HCT116 (cell line): ENCODE results near the gene C1QTNF12. TPM values are rescaled to one million over a fixed set of nuclear protein-coding genes. Genes with fewer than 3 reads are reported as not detected.

Experiments used
- ATAC-seq: fragments of 200-7000 bp; cut with Tn5 transposase; 2 replicates; pipeline ENCODE4 v1.9.1; 2020; ENCODE audit warnings: mild to moderate bottlenecking, moderate library complexity
- BruUV-seq: library from RNA; stranded (reverse); fragments of 400-500 nt; replicated peaks from 2 replicates; lab custom pipeline; 2021; lab: Mats Ljungman, UMichigan
- CTCF ChIA-PET: fragments of 300-600 bp; sonication (Branson Sonifier 250); formaldehyde crosslinking; loops from one replicate; lab custom pipeline; 2021; ENCODE audit warnings: antibody characterized with exemption; lab: Charles Lee
- POLR2A ChIA-PET: fragments of 300-600, 350-600 bp; sonication (Branson Sonifier 250); formaldehyde crosslinking; loops from one replicate; lab custom pipeline; 2021; ENCODE audit warnings: antibody characterized with exemption; lab: Charles Lee
- RAD21 ChIA-PET, 2 experiments: fragments of 300-600 bp; sonication (Branson Sonifier 250); formaldehyde crosslinking; loops; one replicate each; lab custom pipeline; 2023; ENCODE audit warnings: low total read pairs in 2 of 2; ENCODE audit not compliant: uncharacterized antibody in 2 of 2, unreplicated experiment in 2 of 2, low non-redundant PET in 1 of 2; lab: Charles Lee
- DNase-seq: peaks from one replicate; pipeline ENCODE4 v3.0.0-alpha.2; 2010; ENCODE audit warnings: low read depth, low spot score
- H2AFZ ChIP-seq: fragments of 200-600 bp; shearing (Covaris generic), sonication (generic); 2 replicates; pipeline ENCODE4 v1.6.1; 2017; ENCODE audit warnings: low read depth, mixed run types, mixed read lengths, antibody characterized with exemption, low read length; ENCODE audit not compliant: poor library complexity, severe bottlenecking
- H3K27ac ChIP-seq: 2 replicates; pipeline ENCODE4 v1.5.1; 2012; ENCODE audit warnings: low read depth, low read length
- H3K27me3 ChIP-seq: fragments of 200-600 bp; sonication (generic); 2 replicates; pipeline ENCODE4 v1.6.1; 2016; ENCODE audit warnings: mixed run types, low read length, mixed read lengths; ENCODE audit not compliant: insufficient read depth
- H3K36me3 ChIP-seq, 2 experiments: fragments of 200-500 bp in 1 of 2; fragments of 200-600 bp in 1 of 2; sonication (Bioruptor generic) in 1 of 2; sonication (generic) in 1 of 2; 2 replicates each; pipeline versions ENCODE4 v1.5.1 to v1.6.1; 2014 to 2016; ENCODE audit warnings: low read length in 2 of 2, inconsistent platforms in 1 of 2, mixed read lengths in 1 of 2, mixed run types in 1 of 2; ENCODE audit not compliant: insufficient read depth in 2 of 2, control insufficient read depth in 1 of 2
- H3K4me1 ChIP-seq, 2 experiments: fragments of 200-600 bp in 1 of 2; sonication (generic) in 1 of 2; 2 replicates each; pipeline versions ENCODE4 v1.5.1 to v1.6.1; 2012 to 2017; ENCODE audit warnings: low read length in 2 of 2, inconsistent platforms in 1 of 2, mild to moderate bottlenecking in 1 of 2, mixed read lengths in 1 of 2, mixed run types in 1 of 2, moderate library complexity in 1 of 2; ENCODE audit not compliant: insufficient read depth in 2 of 2, control insufficient read depth in 1 of 2
- H3K4me2 ChIP-seq: fragments of 200-600 bp; sonication (generic); 2 replicates; pipeline ENCODE4 v1.6.1; 2017; ENCODE audit warnings: mixed run types, low read length, mixed read lengths
- H3K4me3 ChIP-seq, 2 experiments: fragments of 200-600 bp in 1 of 2; sonication (generic) in 1 of 2; replicated peaks in 1 of 2; 2 replicates each; pipeline ENCODE4 v1.5.1; 2011 to 2016; ENCODE audit warnings: low read length in 2 of 2, control low read depth in 1 of 2, low read depth in 1 of 2, mild to moderate bottlenecking in 1 of 2, mixed read lengths in 1 of 2, mixed run types in 1 of 2
- H3K79me2 ChIP-seq: fragments of 200-600 bp; sonication (generic); 2 replicates; pipeline ENCODE4 v1.6.1; 2017; ENCODE audit warnings: mild to moderate bottlenecking, mixed run types, low read length, moderate library complexity, mixed read lengths; ENCODE audit not compliant: insufficient read depth
- H3K9ac ChIP-seq: fragments of 200-600 bp; sonication (generic); 2 replicates; pipeline ENCODE4 v1.6.1; 2016; ENCODE audit warnings: low read length, mixed read lengths
- H3K9me2 ChIP-seq: fragments of 200-600 bp; sonication (generic), shearing (Covaris generic); 2 replicates; pipeline ENCODE4 v1.6.1; 2017; ENCODE audit warnings: mixed run types, mild to moderate bottlenecking, moderate library complexity; ENCODE audit not compliant: insufficient read depth
- H3K9me3 ChIP-seq, 2 experiments: fragments of 200-500 bp in 1 of 2; fragments of 200-600 bp in 1 of 2; sonication (Bioruptor generic) in 1 of 2; sonication (generic) in 1 of 2; 2 replicates each; pipeline ENCODE4 v1.6.1; 2014 to 2017; ENCODE audit warnings: low read length in 2 of 2, mixed read lengths in 2 of 2, inconsistent platforms in 1 of 2, low read depth in 1 of 2, mild to moderate bottlenecking in 1 of 2, mixed run types in 1 of 2, moderate library complexity in 1 of 2; ENCODE audit not compliant: control insufficient read depth in 1 of 2, insufficient read depth in 1 of 2
- H4K20me1 ChIP-seq: fragments of 200-600 bp; sonication (generic), shearing (Covaris generic); 2 replicates; pipeline ENCODE4 v1.6.1; 2017; ENCODE audit warnings: mixed run types, mild to moderate bottlenecking, moderate library complexity; ENCODE audit not compliant: insufficient read depth
- CBX3 ChIP-seq: IDR thresholded peaks from 2 replicates; pipeline ENCODE4 v1.6.1; 2012; ENCODE audit warnings: low read depth
- CEBPB ChIP-seq: IDR thresholded peaks from 2 replicates; pipeline ENCODE4 v1.6.1; 2012; ENCODE audit warnings: low read depth
- EGR1 ChIP-seq: IDR thresholded peaks from 2 replicates; pipeline ENCODE4 v1.6.1; 2012; ENCODE audit warnings: low read depth
- ELF1 ChIP-seq: IDR thresholded peaks from 2 replicates; pipeline ENCODE4 v1.6.1; 2012; ENCODE audit warnings: low read depth, borderline replicate concordance
- EZH2phosphoT487 ChIP-seq: fragments of 200-600 bp; IDR thresholded peaks from 2 replicates; pipeline ENCODE4 v1.6.1; 2018; ENCODE audit warnings: antibody characterized with exemption, borderline replicate concordance
- FOSL1 ChIP-seq: IDR thresholded peaks from 2 replicates; pipeline ENCODE4 v1.6.1; 2012; ENCODE audit warnings: low read depth
- JUND ChIP-seq: IDR thresholded peaks from 2 replicates; pipeline ENCODE4 v1.6.1; 2012
- POLR2A ChIP-seq: IDR thresholded peaks from 2 replicates; pipeline ENCODE4 v1.7.0; 2011; ENCODE audit warnings: borderline replicate concordance; ENCODE audit not compliant: insufficient read depth, insufficient read length; ENCODE audit errors: extremely low read depth
- RAD21 ChIP-seq: IDR thresholded peaks from 2 replicates; pipeline ENCODE4 v1.6.1; 2012; ENCODE audit warnings: low read depth, mild to moderate bottlenecking
- SIN3A ChIP-seq: IDR thresholded peaks from 2 replicates; pipeline ENCODE4 v1.6.1; 2012; ENCODE audit warnings: low read depth
- SP1 ChIP-seq: IDR thresholded peaks from 2 replicates; pipeline ENCODE4 v1.6.1; 2012; ENCODE audit warnings: low read depth
- SRF ChIP-seq: IDR thresholded peaks from 2 replicates; pipeline ENCODE4 v1.6.1; 2012; ENCODE audit warnings: low read depth
- TCF7L2 ChIP-seq: IDR thresholded peaks from 2 replicates; pipeline ENCODE4 v1.7.0; 2011; ENCODE audit warnings: borderline replicate concordance, inconsistent platforms; ENCODE audit not compliant: insufficient read depth, insufficient read length; ENCODE audit errors: extremely low read depth
- ZBTB33 ChIP-seq: IDR thresholded peaks from 2 replicates; pipeline ENCODE4 v1.6.1; 2011; ENCODE audit warnings: mild to moderate bottlenecking, low read length, moderate library complexity; ENCODE audit not compliant: insufficient replicate concordance; ENCODE audit errors: extremely low read depth
- ZFX ChIP-seq: fragments of 450-650 bp; IDR thresholded peaks from 2 replicates; pipeline ENCODE4 v1.6.1; 2017
- ZNF274 ChIP-seq: fragments of 200-500 bp; sonication (Bioruptor generic); IDR thresholded peaks from 2 replicates; pipeline ENCODE4 v1.6.1; 2014; ENCODE audit warnings: mild to moderate bottlenecking, low read depth, low read length, inconsistent platforms
- intact Hi-C: fragments of 100-400 bp; cut with micrococcal nuclease; formaldehyde crosslinking; loops from 2 replicates; pipeline ENCODE4 v1.10.0; 2022
- total RNA-seq: library from RNA; stranded (reverse); gene quantifications from one replicate; pipeline ENCODE4 v1.2.1, GENCODE V29; 2021; ENCODE audit not compliant: unreplicated experiment
- TF ChIP-seq, protein P1 (sequence below): IDR thresholded peaks from 2 replicates; pipeline ENCODE4 v1.6.1; 2012
- TF ChIP-seq, protein P2 (sequence below), 3 experiments: fragments of 200-600 bp in 1 of 3; sonication (generic) in 1 of 3; IDR thresholded peaks in 2 of 3; conservative IDR thresholded peaks in 1 of 3; 2 replicates each; pipeline ENCODE4 v1.5.1; 2012 to 2017; ENCODE audit warnings: low read depth in 2 of 3, low read length in 2 of 3, antibody characterized with exemption in 1 of 3, borderline replicate concordance in 1 of 3, control low read depth in 1 of 3, mild to moderate bottlenecking in 1 of 3, mixed read lengths in 1 of 3, mixed run types in 1 of 3, moderate library complexity in 1 of 3; ENCODE audit not compliant: insufficient read depth in 1 of 3
- TF ChIP-seq, protein P3 (sequence below): IDR thresholded peaks from 2 replicates; pipeline ENCODE4 v1.6.1; 2012; ENCODE audit warnings: low read depth

C1QTNF12 gene
- total RNA-seq, 1 experiment from 2014 or later = 6.9 TPM

DNA sequence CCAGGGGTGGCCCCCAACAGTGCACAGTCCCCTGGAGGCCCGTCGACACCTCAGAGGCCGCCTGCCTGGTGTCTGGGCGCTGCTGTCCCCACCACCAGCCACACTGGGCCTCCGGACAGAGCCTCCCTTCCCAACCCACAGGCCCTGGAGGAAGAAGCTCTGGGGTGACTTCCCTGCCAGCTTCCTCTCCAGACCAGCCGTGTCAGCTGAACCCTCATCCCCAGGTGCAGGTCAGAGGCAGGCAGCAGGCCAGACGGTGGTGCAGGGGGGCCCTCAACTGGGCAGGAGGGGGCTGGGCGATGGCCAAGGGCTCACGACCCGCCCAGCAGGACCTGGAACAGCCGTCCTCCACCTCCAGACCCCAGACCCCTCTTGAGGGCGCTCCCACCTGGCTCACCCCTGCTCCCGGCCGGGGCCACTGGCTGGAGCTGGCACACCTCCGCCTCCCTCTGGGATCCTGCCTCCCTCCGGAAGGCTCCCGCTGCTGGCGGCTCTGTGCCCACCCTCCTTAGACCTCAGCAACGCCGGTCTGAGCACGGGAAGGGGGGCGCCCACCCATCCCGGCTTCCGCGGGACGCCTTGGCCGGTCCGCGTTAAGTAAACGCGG, 40.6 kb downstream of the C1QTNF12 start:
- H3K9me2 ChIP-seq = no peaks in the 10 kb centered on the region
- peaks cover 30 to 43% of the 10 kb centered on the region in 2 experiments for H3K4me1 ChIP-seq
- no peak overlapping the region for H2AFZ ChIP-seq
- intact Hi-C loops = loop anchor here (5.0 kb wide), 1 partner anchor 44 kb away; no protein-coding TSS in a partner anchor
- peak overlapping the region; percentile 97 for H3K4me2 ChIP-seq
- peaks cover 8% of the 10 kb centered on the region; the same call in 1 of the 2 replicates for H3K79me2 ChIP-seq
- DNase-seq (no peak), ATAC-seq (peak; percentile 22)
- POLR2A ChIA-PET = no interaction called here
- no peaks in the 10 kb centered on the region for H4K20me1 ChIP-seq
- BruUV-seq = no TSS peak
- TF ChIP-seq SIN3A (no peak), CEBPB (no peak), ZNF274 (no peak), SRF (no peak), FOSL1 (no peak), EGR1 (no peak), ZBTB33 (no peak), ZFX (no peak), RAD21 (no peak), JUND (no peak), TCF7L2 (no peak), SP1 (no peak), CBX3 (no peak), ELF1 (no peak), POLR2A (no peak), EZH2phosphoT487 (no peak)
- TF ChIP-seq, protein P1, sequence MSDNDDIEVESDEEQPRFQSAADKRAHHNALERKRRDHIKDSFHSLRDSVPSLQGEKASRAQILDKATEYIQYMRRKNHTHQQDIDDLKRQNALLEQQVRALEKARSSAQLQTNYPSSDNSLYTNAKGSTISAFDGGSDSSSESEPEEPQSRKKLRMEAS = no peak
- TF ChIP-seq, protein P2, sequence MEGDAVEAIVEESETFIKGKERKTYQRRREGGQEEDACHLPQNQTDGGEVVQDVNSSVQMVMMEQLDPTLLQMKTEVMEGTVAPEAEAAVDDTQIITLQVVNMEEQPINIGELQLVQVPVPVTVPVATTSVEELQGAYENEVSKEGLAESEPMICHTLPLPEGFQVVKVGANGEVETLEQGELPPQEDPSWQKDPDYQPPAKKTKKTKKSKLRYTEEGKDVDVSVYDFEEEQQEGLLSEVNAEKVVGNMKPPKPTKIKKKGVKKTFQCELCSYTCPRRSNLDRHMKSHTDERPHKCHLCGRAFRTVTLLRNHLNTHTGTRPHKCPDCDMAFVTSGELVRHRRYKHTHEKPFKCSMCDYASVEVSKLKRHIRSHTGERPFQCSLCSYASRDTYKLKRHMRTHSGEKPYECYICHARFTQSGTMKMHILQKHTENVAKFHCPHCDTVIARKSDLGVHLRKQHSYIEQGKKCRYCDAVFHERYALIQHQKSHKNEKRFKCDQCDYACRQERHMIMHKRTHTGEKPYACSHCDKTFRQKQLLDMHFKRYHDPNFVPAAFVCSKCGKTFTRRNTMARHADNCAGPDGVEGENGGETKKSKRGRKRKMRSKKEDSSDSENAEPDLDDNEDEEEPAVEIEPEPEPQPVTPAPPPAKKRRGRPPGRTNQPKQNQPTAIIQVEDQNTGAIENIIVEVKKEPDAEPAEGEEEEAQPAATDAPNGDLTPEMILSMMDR (IDR thresholded peaks at IDR 0.05 in 2 of 3, conservative IDR thresholded peaks at IDR 0.05 in 1 of 3; ENCODE audit: borderline replicate concordance in 1 of 3, insufficient read depth in 1 of 3, low read depth in 2 of 3, low read length in 2 of 3) = no peak
- TF ChIP-seq, protein P3, sequence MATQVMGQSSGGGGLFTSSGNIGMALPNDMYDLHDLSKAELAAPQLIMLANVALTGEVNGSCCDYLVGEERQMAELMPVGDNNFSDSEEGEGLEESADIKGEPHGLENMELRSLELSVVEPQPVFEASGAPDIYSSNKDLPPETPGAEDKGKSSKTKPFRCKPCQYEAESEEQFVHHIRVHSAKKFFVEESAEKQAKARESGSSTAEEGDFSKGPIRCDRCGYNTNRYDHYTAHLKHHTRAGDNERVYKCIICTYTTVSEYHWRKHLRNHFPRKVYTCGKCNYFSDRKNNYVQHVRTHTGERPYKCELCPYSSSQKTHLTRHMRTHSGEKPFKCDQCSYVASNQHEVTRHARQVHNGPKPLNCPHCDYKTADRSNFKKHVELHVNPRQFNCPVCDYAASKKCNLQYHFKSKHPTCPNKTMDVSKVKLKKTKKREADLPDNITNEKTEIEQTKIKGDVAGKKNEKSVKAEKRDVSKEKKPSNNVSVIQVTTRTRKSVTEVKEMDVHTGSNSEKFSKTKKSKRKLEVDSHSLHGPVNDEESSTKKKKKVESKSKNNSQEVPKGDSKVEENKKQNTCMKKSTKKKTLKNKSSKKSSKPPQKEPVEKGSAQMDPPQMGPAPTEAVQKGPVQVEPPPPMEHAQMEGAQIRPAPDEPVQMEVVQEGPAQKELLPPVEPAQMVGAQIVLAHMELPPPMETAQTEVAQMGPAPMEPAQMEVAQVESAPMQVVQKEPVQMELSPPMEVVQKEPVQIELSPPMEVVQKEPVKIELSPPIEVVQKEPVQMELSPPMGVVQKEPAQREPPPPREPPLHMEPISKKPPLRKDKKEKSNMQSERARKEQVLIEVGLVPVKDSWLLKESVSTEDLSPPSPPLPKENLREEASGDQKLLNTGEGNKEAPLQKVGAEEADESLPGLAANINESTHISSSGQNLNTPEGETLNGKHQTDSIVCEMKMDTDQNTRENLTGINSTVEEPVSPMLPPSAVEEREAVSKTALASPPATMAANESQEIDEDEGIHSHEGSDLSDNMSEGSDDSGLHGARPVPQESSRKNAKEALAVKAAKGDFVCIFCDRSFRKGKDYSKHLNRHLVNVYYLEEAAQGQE = no peak
- CTCF ChIA-PET = no interaction called here
- peak overlapping the region; percentile 67 to 70 for H3K4me3 ChIP-seq
- H3K27me3 ChIP-seq = no peaks in the 10 kb centered on the region
- H3K9me3 ChIP-seq = no peaks in the 10 kb centered on the region
- RAD21 ChIA-PET = no interaction called here
- peak overlapping the region; percentile 83 for H3K9ac ChIP-seq
- no peaks in the 10 kb centered on the region for H3K36me3 ChIP-seq
- peak overlapping the region; percentile 94 for H3K27ac ChIP-seq
